ENCODE data around the gene HEBP1.

The HEBP1 gene

GRCh38 chr12:12929696-12930095, 70.4 kb downstream of the HEBP1 start:
- H3F3A ChIP-seq (ENCODE audit: control insufficient read depth, insufficient read depth) = no peaks in the 10 kb centered on the region
- H3K36me3 ChIP-seq (ENCODE audit: control insufficient read depth, low read length) = no peaks in the 10 kb centered on the region
- no peak overlapping the region for H3K4me3 ChIP-seq (ENCODE audit: low read length)
- no peaks in the 10 kb centered on the region for H3K79me2 ChIP-seq (ENCODE audit: control insufficient read depth, low read length)
- no peak overlapping the region for H3K27ac ChIP-seq (ENCODE audit: low read depth, low read length)
- H3K9me3 ChIP-seq (ENCODE audit: control insufficient read depth, insufficient read depth, low read length) = no peaks in the 10 kb centered on the region
- H4K20me1 ChIP-seq (ENCODE audit: control insufficient read depth, insufficient read depth, low read depth, low read length) = no peaks in the 10 kb centered on the region
- H3K4me2 ChIP-seq (ENCODE audit: low read length) = no peak overlapping the region
- TF ChIP-seq CTCF (IDR thresholded peaks at IDR 0.05; ENCODE audit: low read depth, low read length, poor library complexity, severe bottlenecking) (no peak), EZH2phosphoT487 (IDR thresholded peaks at IDR 0.05; ENCODE audit: borderline replicate concordance, low read length) (no peak)
- no peaks in the 10 kb centered on the region for H3K9me2 ChIP-seq (replicated peaks; ENCODE audit: control insufficient read depth, low read length)
- H3K4me1 ChIP-seq (ENCODE audit: control insufficient read depth, low read length) = no peaks in the 10 kb centered on the region
- peaks cover 3% of the 10 kb centered on the region; the same call in 1 of the 2 replicates for H3K27me3 ChIP-seq (ENCODE audit: control insufficient read depth, low read length)

- H3K4me2 ChIP-seq (ENCODE audit: low read length) = no peak overlapping the region
- peaks cover 3% of the 10 kb centered on the region; the same call in 1 of the 2 replicates for H3K27me3 ChIP-seq (ENCODE audit: control insufficient read depth, low read length)
- H3K79me2 ChIP-seq (ENCODE audit: control insufficient read depth, low read length) = no peaks in the 10 kb centered on the region
- TF ChIP-seq CTCF (IDR thresholded peaks at IDR 0.05; ENCODE audit: low read depth, low read length, poor library complexity, severe bottlenecking) (no peak), EZH2phosphoT487 (IDR thresholded peaks at IDR 0.05; ENCODE audit: borderline replicate concordance, low read length) (no peak)
- no peak overlapping the region for H3K27ac ChIP-seq (ENCODE audit: low read depth, low read length)
- no peaks in the 10 kb centered on the region for H3K9me2 ChIP-seq (replicated peaks; ENCODE audit: control insufficient read depth, low read length)
- H3K9me3 ChIP-seq (ENCODE audit: control insufficient read depth, insufficient read depth, low read length) = no peaks in the 10 kb centered on the region
- H3K36me3 ChIP-seq (ENCODE audit: control insufficient read depth, low read length) = no peaks in the 10 kb centered on the region
- no peak overlapping the region for H3K4me3 ChIP-seq (ENCODE audit: low read length)
- H4K20me1 ChIP-seq (ENCODE audit: control insufficient read depth, insufficient read depth, low read depth, low read length) = no peaks in the 10 kb centered on the region
- no peaks in the 10 kb centered on the region for H3K4me1 ChIP-seq (ENCODE audit: control insufficient read depth, low read length)
- H3F3A ChIP-seq (ENCODE audit: control insufficient read depth, insufficient read depth) = no peaks in the 10 kb centered on the region
Measured at GRCh38 chr12:12927211-12928079, 72.6 kb downstream of the HEBP1 start.

GRCh38 chr12:12926571-12927071, 73.4 kb downstream of the HEBP1 start:
- Histone ChIP-seq H3K79me2 (ENCODE audit: control insufficient read depth, low read length) (no peaks in the 10 kb centered on the region), H3F3A (ENCODE audit: control insufficient read depth, insufficient read depth) (no peaks in the 10 kb centered on the region), H3K36me3 (ENCODE audit: control insufficient read depth, low read length) (no peaks in the 10 kb centered on the region), H3K4me1 (ENCODE audit: control insufficient read depth, low read length) (no peaks in the 10 kb centered on the region), H3K4me3 (ENCODE audit: low read length) (no peak overlapping the region), H3K27ac (ENCODE audit: low read depth, low read length) (no peak overlapping the region), H3K27me3 (ENCODE audit: control insufficient read depth, low read length) (peaks cover 3% of the 10 kb centered on the region; the same call in 1 of the 2 replicates), H3K9me2 (replicated peaks; ENCODE audit: control insufficient read depth, low read length) (no peaks in the 10 kb centered on the region), H4K20me1 (ENCODE audit: control insufficient read depth, insufficient read depth, low read depth, low read length) (no peaks in the 10 kb centered on the region), H3K9me3 (ENCODE audit: control insufficient read depth, insufficient read depth, low read length) (no peaks in the 10 kb centered on the region), H3K4me2 (ENCODE audit: low read length) (no peak overlapping the region)
- no peak for TF ChIP-seq CTCF (IDR thresholded peaks at IDR 0.05; ENCODE audit: low read depth, low read length, poor library complexity, severe bottlenecking)
- no peak for TF ChIP-seq EZH2phosphoT487 (IDR thresholded peaks at IDR 0.05; ENCODE audit: borderline replicate concordance, low read length)

All from DOHH2 (cell line).